HG03135 (cell line): ENCODE data around the gene FOXP1.

Source experiments
- ATAC-seq: cut with Tn5 transposase; IDR thresholded peaks from one replicate; pipeline ENCODE4 v1.9.1; 2021; ENCODE audit warnings: mild to moderate bottlenecking, moderate library complexity; ENCODE audit not compliant: unreplicated experiment

The FOXP1 gene

DNA sequence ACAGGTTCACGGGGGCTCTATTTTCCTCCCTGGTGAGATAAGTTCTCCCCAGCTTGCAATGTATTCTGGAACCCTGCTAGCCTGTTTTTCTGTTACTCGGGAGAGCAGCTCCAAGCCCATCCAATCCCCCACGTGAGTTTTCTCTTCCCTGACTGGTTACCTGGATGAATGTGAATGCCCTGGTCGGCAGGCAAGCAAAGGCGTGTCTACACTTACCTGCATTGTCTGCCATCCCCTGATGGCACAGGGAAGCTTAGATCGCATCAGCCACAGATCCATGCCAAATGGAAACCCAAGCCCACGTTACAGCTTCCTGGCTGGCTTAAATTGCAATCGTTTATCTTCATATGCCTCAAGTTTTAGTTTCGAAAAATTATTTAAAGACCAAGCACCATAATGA is 149.9 kb downstream of the FOXP1 start:
- ATAC-seq: no peak

GRCh38 chr3:71432044-71432975 is 151.2 kb downstream of the FOXP1 start:
- ATAC-seq: no peak

DNA sequence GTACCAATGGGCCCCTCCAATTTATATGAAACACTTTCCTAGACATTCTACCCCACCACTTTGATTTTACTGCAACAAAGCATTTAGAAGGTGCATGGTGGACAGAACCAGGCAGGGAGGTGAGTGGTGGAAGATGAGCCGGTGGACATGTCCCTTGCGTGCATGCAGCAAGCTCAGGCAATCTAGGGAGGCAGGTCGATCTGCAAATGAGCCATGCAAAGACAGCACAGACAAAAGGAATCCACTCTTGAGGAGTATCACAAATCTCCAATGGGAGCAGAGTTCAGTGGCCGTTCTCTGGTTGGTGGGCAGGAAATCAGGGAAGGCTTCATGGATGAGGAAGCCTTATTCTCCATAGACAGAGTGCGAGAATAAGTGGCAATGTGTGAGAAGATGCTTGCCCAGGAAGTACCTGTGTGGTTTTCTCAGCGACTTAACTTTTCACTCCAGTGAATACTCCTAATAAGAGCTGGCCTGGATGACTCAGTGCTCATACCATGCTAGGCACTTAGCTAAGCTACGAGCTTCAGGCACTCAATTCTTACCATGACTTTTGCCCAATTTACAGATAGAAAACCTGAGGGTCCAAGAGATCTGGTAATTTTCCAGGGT is 152.5 kb downstream of the FOXP1 start:
- ATAC-seq: no peak

DNA sequence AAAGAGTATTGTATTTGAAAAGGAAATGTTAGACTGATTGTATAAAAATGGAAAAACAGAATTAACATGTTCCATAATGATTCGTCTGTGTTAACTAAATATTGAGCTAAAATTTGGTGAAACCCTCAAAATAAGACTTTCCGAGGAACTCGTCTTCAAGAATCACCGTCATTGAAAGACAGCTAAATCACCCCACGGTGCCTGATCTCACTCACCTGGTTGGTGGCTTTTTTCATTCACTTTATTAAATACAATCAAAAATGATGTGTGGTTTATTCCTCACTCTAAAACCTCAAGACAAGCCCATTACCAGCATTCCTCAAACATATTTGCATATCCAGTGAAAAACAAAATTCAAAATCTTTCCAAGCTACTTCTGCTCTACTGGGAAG is 153.9 kb downstream of the FOXP1 start:
- no peak for ATAC-seq

DNA sequence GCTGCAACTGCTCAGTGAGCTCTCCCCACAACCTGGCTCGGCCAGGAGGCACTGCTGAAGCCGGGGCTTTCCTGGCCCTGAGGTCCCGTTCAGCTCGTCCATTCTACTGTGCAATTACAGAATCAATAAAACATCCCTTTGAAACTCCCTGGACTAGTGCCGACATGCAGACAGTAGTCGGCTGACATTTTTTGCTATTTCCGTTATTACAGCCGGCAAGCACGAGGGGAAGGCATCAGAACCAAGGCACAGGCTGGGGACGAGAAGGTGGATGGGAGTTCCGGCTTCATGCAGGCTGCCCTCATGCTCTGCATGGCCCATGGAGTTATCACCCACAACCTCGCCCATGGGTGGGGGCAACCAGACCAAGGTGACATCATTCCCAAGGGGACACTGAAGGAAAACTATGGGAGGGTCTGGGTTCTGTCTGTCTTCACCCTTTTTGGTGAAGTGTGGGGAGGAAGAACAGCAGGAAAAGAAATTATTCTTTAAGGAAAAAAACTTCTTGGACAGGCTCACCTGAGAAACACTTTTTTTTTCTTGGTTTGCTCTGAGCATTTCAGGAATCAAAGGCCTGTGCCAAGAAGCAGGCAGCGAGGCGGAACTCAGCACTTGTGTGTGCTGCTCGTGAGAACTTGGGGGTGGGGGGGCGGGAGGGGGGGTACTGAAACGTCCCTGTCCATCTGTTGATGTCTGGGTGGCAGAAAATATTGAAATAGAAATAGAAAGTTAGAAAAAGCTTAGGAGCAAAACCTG is 154.5 kb downstream of the FOXP1 start:
- no peak for ATAC-seq

DNA sequence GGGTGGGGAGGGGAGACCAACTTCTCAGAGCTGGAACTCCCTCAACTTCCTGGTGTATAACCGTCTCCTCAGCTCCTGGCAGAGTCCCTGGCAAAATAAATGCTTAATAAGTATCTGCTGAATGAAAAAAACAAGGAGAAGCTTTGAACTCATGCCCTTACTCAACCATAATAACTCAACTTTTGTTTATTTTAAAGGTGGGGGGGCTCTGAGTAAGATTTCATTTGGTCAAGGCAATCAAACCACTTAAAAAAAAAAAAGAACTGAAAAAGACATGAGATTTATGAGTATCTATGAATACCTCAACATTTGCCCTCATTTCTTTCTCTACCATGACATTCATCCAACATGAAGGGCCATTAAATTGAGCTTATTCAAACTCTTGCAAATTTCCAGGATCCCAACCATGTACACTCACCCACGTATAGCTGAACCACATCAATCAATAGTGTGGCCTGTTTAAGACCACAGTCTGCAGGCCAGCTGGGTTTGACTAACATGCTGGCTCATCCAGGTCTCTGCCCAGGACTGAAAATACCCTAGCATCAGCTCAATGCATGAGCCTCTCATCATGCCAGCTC is 157.9 kb downstream of the FOXP1 start:
- ATAC-seq: no peak

DNA sequence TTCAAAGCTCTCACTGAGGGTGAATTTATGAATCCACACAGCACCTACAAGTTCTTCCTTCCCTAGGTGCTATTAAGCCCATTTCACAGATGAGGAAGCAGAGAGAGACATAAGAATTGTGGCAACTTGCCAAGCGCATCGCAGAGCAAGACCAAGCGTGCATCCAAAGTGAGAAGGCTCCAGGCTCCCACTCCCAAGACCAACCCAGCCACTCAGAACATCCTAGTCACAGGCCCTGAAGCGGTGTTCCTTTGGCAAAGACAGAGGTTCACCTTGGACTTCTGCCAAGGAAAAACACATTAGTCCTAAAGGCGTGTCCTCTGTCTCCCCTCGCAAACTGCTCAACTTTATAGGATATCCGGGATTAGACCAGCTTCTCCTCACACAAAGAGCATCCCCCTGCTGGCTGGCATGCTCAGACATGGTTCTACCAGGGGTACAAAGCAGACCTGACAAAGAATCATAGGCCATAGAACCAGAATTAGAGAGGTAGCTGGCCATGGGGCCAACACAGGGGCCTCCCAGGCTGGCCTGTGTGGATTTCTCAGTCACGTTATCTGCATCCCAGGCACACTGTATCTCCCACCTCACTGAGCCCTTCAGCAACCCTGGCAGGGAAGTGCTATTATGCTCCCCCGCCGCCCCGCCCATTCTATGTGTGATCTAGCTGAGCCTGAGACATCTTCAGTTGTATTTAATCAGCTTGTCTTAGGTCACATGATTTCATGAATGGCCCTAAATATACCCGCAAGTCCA is 160.2 kb downstream of the FOXP1 start:
- no peak for ATAC-seq

- peak; percentile 91 for ATAC-seq
Observed at GRCh38 chr3:71421820-71422566, 161.5 kb downstream of the FOXP1 start.

- ATAC-seq: peak; percentile 53
Observed at GRCh38 chr3:71421475-71421819, 162.1 kb downstream of the FOXP1 start.

- ATAC-seq: no peak
Observed at GRCh38 chr3:71419369-71419768, 164.2 kb downstream of the FOXP1 start.

- ATAC-seq: no peak
Observed at GRCh38 chr3:71417791-71418190, 165.7 kb downstream of the FOXP1 start.

DNA sequence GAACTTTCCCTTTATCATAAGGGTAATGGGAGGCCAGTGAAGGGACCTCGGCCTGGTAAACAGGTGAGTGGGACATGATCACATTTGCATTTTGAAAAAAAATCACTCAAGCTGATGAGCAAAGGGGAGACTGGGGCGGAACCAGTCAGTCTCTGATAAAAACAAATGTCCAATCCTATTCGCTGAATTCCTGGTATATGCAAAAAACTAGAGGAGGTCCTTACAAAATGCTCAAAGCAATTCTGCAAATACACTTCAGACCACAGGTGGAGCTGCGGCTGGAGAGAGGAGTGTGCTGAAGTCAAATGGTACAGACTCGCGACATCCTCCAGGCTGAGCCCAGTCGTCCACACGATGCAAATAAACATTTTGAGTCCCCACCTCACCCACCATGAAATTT is 166.7 kb downstream of the FOXP1 start:
- ATAC-seq: no peak

DNA sequence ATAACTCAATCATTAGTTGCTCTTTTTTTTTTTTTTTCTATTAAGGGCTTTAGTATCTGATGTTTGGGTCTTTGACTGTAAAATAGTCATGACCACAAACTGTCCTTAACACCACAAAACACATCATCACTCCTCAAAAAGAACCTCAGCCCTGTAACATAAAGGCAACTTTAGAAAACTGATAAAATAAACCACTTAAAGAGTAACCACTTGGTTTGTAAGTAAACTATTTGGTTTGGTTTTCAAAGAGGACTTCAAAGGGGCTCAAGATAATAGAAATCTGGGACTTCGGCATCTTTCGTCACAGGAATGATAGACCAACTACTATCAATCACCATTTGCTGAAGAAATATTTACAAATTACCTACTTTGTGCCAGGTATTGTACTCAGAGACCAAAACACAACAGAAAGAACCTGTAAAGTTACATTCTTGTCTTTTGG is 167.8 kb downstream of the FOXP1 start:
- ATAC-seq: no peak

DNA sequence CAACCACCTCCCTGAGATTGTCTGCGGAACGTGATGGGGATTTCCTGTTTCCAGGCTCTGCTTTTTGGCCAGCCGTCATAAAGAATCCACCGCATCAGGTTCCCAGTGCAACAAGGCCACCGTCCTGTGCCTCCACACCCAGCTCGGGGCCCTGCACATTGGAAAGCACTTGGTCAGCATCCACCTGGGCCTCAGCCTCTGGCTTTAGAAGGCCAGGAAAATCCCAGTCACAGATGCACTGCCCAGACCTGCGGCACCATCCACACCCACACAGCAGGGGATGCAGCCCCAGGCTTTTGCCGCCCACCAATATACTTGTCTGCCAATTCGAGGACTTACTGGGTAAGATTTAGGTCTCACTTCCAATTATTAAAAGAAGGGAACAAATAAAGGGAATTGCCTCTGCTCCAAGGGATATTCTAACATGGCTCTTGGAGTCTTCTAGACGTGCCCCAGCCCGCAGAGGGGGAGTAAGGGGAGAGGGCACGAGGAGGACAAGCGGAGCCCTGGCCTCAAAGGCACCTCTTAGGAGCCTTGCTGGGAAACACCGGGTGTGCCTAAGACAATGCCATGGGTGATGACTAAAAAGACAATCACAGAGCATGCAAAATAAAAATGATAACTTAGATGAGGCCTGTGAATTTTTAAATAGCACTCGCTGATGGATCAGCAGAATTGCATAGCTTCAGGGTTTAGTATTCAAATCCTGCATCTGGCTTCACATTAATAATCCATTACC is 169.2 kb downstream of the FOXP1 start:
- no peak for ATAC-seq

DNA sequence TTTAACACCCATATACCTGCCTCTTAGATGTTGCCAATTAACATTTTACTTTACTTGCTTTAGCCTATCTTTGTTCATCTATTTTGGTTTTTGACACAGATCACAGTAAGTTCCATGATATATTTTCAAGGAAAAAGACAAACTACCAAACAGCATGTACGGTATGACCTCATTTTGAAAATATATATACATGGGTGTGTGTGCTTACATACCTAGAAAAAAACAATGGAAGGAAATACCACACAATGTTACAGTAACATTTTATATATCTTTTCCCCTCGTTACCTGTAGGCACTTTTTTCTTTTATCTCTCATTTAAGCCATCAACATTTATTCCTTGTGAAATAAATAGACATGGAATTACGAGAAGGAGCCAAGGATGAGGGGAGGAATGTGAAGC is 170.0 kb downstream of the FOXP1 start:
- ATAC-seq: no peak

DNA sequence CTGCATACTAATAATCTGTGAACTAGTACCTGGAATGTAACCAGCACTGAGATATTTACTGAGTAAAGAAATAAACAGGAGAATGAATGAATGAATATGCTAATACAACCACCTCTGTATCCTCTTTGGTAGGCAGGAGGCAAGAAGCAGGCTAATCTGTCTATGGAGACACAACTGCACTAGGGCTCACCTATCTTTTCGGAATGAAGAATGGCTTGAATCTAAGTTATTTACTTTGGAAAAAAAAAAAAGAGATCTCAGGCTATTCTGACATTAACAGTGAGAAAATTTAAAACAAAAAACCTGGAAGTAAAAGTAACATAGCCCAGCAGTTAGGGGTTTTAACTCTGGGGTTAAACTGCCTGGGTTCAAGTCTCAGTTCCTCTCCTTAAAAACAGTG is 174.2 kb downstream of the FOXP1 start:
- ATAC-seq: no peak

DNA sequence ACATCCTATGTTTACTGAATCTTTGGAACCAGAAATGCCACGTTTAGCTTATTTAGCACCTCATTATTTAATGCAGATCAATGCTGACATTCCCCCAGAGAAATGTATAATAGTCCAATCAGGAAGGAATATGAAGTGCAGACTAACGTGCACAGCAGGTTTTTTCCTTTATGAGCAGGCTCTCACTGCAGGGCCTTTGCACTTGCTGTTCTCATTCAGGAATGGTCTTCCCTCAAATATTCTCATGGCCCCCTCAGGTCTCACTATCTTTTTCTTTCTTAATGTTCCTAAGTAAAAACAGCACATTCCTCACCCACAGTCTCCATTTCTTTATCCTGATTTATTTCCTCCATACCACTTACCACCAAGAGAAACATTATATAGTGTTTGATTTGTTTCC is 174.6 kb downstream of the FOXP1 start:
- ATAC-seq: no peak

GRCh38 chr3:71407823-71408222 is 175.7 kb downstream of the FOXP1 start:
- ATAC-seq: no peak
